Measurements from ENCODE around the gene CERS6.

CERS6 gene

DNA sequence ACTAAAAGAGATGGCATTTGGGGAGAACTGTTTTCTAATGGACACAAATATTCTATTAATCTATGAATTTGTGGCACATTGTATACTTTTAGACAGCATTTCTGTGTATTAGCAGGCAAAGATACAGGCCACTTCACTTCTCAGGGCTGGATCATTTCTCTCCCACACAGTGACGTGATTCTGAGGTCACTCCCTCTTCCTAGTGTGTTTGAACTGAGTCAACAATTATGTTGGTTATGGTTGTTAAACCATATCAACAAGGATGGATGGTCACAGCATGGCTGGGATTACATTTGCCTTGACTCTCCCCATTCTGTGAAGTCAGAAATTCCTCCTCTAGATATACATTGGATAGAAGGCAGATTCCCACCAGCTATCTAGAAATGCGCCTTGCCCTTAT, 358.0 kb downstream of the CERS6 start:
- no peak for DNase-seq

- DNase-seq, result no peak
Measured at GRCh38 chr2:168814939-168815907, 359.2 kb downstream of the CERS6 start.

DNA sequence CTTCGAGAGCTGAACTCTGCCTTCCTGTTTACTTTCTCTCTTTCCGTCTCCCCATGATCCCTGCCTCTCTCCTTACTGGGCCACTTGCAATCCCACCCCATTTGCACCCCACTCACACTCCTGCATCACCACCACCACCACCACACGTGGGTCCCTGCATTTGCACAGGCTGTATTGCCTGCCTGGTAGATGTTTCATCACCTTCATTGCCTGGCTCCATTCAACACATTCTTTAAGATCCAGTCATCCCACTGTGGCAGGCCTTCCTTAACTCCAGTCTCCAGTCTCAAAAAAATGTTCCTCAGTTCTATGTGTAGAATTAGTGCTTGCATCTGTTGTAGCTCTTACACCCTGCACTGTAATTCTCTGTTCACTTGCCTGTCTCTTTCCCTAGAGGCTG, 360.3 kb downstream of the CERS6 start:
- DNase-seq, result no peak

DNA sequence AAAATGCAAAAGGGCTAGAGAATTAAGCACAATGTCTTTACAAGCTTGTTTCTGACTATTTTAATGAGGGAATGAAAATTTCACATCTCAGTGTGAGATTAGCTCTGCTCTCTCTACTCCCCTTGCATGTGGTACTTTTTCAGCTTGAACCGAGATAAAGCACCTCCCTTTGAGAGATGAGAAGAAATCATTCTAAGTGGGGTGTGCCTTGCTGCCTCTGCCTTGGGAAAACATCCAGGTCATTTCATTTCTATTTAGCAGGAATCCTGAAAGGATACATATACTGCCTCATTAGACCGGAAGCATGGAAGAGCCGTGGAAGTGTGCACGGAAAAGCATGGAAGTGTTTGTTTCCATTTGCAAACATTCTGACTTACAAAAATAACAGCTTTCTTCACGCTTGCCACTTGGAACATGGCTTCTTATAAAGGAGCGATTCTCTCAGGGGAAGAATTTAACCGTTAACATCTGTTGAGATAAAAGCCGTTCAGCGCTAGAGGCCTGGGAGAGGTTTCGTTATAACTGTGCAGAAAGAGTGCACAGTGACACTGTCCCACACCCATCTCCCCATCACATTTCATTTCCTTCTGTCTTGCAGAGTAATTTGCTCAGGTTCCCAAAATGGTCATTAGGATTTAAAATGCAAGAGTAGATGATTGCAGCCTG, 363.1 kb downstream of the CERS6 start:
- no peak for DNase-seq

GRCh38 chr2:168819829-168820489, 363.9 kb downstream of the CERS6 start:
- DNase-seq, result no peak

DNA sequence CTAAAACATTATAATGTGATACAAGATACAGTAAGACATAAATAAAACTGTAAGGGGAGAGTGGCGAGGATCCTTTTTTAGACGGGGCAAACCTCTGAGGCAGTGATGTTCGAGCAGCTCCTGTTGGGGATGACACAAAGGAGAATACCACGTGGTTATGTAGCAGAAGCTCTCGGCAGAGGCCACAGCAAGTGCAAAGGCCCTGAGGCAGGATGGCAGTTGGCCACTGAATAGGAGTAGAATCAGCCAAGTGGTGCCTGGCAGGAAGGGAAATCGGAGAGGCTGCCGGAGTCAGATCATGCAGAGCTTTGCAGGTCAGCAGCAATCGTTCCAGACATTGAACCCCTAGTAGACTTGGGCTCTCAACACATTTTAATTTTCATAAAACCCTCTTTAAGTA, 365.5 kb downstream of the CERS6 start:
- DNase-seq, result no peak

GRCh38 chr2:168821992-168822391, 365.9 kb downstream of the CERS6 start:
- DNase-seq, result no peak

Data from activated naive CD4-positive, alpha-beta T cell (primary cell).